Left kidney (tissue), 2 donors: ENCODE results near the gene STN1. TPM values are rescaled to one million over a fixed set of nuclear protein-coding genes. Genes with fewer than 3 reads are reported as not detected.
"Not testable (repeated sequence)": the region's sequence is repeated elsewhere in the genome, so short reads cannot be mapped to it uniquely, and the experiment has no call there.

ENCODE experiments used
- DNase-seq: peaks from one replicate; pipeline ENCODE4 v3.0.0-alpha.2; 2013
- polyA plus RNA-seq: library from polyadenylated mRNA; unstranded; fragments of 120-200 nt; gene quantifications from one replicate; pipeline ENCODE4 v1.2.1, GENCODE V29; 2013; ENCODE audit not compliant: insufficient read length

The STN1 gene
- polyA plus RNA-seq, 1 donor = 24.1 TPM

DNA sequence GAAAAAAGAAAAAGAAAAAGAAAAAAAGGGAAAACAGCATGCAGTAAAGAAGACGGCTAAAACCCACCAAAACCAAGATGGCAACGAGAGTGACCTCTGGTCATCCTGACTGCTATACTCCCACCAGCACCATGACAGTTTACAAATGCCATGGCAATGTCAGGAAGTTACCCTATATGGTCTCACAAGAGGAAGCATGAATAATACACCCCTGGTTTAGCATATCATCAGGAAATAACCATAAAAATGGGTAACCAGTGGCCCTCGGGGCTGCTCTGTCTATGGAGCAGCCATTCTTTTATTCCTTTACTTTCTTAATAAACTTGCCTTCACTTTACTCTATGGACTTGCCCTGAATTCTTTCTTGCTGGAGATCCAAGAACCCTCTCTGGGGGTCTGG is 72.6 kb downstream of the STN1 start:
- DNase-seq = not testable (repeated sequence)

DNA sequence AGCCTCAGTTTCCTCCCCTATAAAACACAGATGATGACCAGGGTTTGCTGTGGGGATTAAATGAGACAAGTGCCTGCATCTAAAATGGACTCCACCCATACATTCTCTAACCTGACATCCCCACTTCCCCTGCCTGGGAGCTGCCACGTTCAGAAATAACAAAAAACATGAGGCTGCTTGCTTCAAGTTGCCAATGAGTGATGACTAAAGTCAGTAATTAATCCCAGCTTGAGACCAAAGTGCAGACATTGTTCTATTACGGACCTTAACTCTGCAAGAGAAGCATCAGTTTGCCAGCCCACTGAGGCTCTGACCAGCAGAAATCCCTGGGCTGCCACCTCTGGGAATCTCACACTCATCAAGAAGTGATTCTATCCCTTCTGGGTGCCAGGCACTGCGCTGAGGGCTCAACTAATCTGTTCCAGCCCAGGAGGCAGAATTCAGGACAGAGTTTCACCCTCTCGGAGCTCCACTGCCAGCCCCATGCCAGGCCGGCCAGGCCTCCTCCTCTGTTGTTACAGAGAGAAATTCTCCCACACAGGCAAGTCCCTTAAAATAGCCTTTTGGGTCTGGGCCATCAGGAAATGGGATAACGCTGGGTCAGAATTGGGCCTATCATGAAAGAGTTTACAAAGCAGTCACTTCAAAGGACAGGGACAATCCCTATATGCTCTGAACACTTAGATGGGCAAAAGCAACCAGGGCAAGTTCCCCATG is 74.0 kb downstream of the STN1 start:
- DNase-seq = no peak

DNA sequence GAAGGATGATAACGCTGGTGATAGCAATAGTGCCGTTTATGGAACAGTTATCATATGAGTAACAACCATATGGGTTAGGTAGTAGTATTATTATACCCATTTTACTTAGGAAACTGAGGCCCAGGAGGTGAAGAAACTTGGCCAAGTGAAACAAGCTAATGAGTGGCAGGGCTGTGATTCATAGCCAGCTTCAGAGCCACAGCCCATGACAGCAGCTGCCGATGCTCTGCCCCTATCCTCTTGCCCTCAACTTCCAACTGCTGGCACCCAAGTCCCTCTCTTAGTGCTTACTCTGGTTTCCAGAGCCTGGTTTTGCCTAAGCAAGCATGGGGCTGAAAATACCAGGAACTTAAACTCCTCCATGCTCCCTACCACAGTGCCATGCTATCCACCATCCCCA is 74.9 kb downstream of the STN1 start:
- no peak for DNase-seq

DNA sequence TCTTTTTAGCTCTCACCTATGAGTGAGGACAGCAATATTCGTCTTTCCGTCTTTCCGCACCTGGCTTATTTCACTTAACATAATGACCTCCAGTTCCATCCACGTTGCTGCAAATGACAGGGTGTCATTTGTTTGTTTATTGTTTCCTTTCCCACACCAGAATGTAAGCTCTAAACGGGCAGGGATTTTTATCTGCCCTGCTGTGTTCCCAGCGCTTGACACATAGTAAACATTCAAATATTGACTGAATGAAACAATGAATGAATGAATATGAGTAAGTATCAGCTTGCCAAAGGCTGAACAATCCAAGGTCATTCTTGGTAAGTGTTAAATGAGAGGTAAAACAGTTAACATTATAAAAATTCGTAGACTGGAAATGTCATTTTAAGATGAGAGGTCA is 75.4 kb downstream of the STN1 start:
- no peak for DNase-seq

DNA sequence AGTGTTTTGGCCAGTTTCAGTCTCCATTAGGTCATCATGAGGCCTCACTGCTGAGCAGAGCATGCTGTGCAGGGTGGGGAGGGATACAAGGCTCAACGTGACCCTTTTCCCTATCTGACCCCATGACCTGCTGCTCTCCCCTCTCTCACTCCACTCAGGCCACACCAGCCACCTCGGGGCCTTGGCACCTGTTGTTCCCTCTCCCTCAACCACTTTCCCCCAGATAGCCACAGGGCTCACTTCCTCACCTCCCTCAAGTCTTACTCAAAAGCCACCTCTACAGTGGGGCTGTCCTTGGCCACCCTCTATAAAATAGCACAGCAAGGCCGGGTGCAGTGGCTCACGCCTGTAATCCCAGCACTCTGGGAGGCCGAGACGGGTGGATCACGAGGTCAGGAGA is 76.5 kb downstream of the STN1 start:
- no peak for DNase-seq

DNA sequence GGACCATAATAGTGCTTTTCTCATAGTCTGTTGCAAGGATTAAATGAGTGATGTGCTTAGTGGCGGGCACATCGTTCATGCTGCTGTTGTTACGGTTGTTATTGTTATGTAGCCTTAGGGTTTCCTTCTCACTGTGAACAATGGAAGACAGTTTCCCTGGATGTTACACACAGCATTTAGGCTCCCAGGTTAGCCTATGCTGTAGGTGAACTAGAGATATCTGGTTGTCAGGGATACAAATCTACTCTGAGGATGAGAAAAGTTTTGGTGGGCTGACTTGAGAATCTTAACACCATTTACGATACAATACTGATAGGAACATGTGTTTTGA is 77.3 kb downstream of the STN1 start:
- no peak for DNase-seq

DNA sequence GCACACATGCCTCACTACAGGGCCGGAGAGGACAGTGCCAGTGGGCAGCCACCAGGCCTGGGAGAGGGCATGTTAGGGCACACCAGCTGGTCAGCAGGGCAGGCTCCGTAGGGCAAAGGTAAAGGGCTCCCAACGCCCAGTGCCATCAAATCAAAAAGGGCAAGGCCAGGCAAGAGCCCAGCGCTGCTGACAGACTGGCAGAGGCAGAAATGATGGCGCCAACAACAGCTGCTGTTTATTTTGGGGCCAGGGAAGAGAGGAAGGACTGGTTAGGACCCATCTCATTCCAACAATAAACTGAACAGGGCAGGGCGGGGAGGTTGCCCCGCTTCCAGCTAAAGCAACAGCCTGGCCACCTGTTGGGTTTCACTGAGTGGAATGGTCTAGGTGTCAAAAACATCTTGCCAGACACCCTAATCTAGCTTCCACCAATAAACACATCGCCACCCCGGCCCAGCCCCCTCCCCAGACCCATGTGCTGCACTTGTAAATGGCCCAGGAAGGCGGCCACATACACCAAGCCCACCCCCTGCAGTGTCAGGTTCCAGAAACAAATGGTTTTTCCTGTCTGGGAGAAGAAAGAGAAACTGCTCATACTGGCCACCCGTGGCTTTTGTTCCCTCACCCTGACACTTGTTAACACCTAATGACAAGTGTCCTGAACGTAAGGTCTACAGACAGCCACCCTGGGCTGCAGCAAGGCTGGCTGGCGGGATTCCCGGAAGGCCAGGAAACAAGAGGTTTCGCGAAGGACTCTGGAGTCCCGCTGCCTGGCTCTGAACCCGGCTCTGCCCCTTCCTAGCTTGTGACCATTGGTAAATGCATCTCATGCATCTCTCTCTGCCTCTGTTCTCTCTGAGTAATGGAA is 77.9 kb downstream of the STN1 start:
- DNase-seq = no peak

DNA sequence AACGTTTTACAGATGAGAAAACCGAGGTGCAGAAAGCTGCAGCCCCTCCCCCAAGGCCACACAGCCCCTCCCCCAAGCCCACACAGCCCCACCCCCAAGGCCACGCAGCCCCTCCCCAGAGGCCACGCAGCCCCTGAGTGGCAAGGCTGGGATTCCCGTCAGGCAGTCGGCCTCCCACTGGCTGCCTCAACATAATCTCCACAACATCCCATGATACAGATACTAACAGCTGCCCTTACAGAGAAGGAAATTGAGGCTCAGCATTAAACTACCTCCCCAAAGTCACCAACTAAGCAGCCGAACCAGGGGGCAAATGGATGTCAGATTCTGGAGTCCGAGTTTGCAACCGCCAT is 78.5 kb downstream of the STN1 start:
- no peak for DNase-seq

DNA sequence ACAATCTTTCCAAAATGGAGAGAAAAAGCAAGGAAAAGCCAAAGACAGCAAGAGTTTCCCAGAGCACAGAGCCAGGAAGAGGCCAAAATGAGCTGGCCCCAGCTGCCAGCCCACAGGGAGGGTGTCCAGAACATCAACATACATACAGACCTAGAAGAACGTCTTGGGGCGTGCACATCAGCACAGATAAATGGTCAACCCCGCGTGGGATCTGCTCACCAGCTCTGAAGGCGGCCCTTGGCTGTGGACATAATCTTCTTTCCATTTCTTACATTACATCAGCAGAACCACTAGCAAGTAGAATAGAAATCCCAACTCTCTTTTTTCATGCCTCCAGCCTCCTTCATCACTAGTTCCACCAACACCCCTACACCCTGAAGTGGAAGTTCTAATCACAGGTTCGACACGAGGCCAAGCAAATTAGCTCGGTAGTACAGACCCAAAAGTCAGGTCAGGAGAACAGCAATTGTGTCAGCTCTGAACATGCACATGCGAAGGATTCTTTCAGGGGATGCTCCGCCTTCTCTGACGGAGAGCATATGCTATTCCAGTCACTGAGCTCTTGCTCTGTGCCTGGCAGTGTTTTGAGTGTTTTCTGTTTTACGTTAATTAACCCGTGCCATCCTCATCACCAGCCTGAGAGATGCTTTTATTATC is 79.0 kb downstream of the STN1 start:
- no peak for DNase-seq

DNA sequence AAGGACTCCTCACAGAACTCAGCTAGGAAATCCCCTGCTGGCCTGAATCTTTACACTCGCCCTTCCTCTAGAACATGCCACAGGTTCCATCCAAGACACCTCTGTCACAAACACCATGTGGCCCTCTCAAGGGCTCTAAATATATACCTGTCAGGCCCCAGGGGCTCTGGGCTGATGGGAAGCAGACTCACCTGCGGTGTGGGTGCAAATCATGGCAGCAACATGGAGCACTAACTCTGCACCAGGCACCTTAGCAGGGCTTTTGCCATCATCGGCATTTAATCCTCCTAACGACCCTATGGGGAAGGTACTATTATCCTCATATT is 80.0 kb downstream of the STN1 start:
- no peak for DNase-seq

DNA sequence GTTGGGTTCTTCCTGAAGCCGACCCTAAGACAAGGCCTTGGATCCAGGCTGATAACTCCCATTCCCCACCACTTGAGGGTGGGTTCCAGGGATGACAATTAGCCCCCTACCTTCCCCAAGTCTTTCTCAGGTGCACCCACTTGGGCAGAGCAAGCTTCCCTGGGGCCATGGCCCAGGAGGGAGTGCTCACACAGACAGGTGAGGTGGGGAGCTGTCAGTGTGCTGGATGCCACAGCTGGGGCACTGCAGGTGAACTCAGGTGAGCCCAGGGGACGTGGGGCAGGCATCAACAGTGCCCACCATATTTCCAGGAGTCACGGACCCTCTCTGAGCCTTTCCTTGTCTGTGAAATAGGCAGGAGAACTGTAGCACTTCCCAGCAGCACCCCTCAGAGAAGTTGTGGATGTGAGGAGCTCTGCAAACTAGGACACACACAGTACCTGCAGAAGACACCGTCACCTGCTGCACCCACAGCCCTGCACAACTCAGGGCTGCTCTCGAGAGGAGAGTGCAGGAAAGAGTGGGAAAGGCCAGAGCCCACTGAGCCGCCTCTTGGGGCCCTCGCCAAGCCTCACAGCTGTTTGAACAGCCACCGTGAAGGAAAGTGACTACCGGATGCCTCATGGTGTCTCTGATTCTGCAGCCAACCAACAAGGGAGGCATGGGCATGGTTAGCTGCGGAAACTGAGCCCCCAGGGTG is 80.5 kb downstream of the STN1 start:
- DNase-seq = no peak

DNA sequence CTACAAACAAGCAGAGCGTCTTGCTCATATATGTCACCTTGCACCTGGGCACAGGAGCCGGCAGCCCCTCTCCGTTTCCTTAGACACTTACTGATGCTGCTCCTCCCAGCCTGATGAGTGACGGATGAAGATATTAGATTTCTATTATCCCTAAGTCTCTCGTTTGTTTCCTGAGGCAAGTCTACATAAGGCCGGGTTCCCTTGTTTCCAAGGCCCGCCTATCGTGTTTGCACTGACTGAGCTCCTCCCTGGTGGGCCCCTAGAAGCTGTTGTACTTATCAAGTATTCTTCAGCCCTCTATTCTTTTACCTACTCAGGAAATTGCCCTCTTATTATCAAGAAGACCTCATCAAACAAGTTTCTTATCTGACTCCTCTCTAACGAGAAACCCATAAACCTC is 81.1 kb downstream of the STN1 start:
- DNase-seq = no peak

DNA sequence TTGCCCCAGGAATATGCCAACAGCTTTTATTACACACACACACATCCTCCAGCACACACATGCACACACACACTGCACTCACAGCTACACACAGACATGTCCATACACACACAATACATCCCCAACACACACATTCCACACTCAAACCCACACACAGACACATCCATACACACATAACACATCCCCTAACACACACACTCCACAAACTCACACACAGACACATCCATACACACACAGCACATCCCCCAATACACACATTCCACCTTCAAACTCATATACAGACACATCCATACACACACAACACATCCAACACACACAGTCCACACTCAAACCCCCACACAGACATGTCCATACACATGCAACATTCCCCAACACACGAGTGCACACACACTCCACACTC is 81.7 kb downstream of the STN1 start:
- DNase-seq = no peak

DNA sequence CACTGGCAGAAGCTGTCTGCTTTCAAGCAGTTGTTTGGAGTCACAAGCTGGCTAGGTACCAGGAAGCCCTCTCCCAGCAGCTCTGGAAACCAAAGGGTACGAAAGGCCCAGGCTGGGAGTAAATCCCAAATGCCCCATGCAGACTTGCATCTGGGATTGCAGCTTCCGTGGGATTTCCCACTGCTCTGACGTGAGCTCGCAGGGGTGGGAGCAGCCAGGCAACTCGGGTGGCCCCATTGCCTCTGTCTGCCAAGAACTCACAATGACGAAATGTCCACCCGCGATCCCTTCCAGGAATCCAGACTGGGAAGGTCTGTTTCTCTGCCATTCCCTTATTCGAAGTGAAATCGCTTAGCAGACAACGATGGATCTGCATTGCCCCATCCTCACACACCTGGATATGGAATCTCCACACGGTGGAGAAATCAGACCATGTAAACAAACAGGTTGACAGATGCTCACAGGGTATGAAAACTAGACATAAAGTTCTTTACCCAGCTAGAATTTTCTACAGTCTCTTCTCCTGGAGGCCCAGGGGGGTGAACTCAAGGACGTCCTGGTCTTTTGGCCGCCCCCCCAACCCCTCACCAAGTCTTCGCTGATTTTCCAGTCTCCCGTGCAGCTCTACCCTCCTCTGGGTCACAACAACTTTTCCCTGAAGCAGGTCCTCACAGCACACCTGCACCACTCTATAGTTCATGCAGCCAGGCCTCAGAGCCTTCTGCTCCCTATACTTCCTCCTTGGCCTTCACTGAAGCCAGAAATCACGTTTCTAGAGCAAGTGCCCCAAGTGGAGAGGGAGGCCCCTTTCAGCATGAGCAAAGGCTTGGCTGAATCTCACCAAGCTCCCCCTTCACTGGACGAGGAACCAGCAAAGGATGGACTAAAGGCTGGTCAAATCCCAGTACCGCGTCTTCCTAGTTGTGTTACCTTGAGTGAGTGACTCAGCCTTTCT is 82.6 kb downstream of the STN1 start:
- no peak for DNase-seq

DNA sequence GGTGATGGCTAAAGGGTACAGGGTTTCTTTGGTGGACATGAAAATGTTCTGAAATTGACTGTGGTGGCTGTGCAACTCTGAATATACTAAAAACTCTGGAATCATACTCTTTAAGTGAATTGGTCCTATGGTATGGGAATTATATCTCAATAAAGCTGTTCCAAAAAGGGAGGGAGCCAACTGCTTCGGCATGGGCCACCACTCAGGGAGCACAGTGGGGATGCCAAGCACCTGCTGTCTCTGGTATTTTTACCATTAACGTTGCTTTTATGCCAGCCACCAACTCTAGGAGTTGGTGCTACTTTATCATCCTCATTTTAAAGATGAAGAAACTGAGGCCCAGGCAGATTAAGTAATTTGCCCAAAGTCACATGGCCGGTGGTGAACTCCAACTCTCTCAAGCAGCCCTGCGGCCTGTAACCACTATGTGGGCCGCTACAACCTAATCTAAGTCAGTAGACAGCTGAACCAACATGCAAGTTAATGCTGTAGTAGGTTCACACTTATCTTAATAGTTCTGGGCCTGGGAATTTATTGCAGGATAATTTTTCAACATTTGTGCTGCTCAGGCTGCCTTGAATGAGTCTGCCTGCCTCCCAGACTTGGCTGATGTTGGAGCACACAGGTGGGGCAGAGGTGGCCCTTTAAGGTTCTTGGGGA is 83.4 kb downstream of the STN1 start:
- DNase-seq = no peak

DNA sequence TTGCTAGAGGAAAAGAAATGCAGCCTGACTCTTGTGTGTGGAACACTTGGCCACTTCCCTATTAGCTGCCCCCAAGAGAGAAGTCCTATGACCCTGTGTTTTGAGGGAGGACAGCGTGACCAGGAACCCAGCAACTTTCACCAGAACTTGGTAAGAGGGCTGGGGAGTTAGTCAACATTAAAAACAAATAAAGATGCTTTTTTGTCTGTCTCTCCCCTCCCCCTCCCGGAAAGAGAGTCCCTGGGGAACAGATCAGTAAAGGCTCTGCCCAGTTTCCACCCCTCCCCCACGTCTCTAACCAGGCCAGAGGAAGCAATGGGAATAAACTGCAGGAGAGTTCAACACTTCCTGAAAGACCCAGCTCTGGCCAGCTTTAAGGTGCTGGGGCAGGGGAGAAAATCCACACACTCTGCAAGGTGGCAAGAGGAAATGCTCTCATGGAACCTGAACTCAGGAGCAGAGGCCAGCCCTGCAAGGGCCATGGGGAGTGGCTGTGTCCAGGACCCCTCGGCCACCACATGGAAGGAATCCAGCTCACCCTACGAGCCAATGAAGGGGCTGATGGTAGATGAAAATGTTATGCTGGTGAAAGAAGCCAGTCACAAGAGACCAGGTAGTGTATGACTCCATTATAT is 84.1 kb downstream of the STN1 start:
- no peak for DNase-seq

DNA sequence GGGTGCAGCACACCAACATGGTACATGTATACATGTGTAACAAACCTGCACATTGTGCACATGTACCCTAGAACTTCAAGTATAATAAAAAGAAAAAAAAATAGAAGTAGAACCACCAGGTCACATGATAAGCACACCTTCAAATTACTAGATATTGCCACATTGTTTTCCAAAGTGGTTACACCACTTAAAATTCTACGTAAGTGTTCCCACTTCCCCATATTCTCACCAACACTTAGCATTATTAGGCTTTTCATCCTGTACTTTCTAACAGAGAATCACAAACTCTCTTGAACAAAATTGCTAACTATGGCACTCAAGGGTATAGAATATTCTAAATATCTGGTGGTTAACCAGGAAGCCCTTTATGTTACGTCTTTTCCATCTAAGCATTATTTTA is 85.2 kb downstream of the STN1 start:
- no peak for DNase-seq
